Endometrial microvascular endothelial cells (primary cell): Measurements from ENCODE around the gene VAPB. TPM values are rescaled to one million over a fixed set of nuclear protein-coding genes. Genes with fewer than 3 reads are reported as not detected.

Source experiments
- in situ Hi-C: cut with HindIII; loops from 2 replicates; pipeline ENCODE4 v1.10.0; 2017; ENCODE audit warnings: low sequenced_read_pairs, low pct_unique_long_range_greater_than_20kb; ENCODE audit errors: inconsistent ontology term
- total RNA-seq: library from RNA; depleted of rRNA; stranded (reverse); fragments of >200 nt; gene quantifications from one replicate; pipeline ENCODE4 v1.2.3, GENCODE V29; 2015; ENCODE audit errors: inconsistent ontology term

Gene VAPB
- total RNA-seq, 1 donor from 2014 or later: 20.3 TPM

- in situ Hi-C loops: loop anchor here (25.0 kb wide), 1 partner anchor 233 kb away; the partner anchor contains the start of gene ANKRD60
These were observed 81.5 kb downstream of the VAPB start for GRCh38 chr20:58470336-58471192.

GRCh38 chr20:58471193-58472164 is 82.5 kb downstream of the VAPB start:
- in situ Hi-C loops: loop anchor here (25.0 kb wide), 1 partner anchor 234 kb away; the partner anchor contains the start of gene ANKRD60

GRCh38 chr20:58472273-58473018 is 83.4 kb downstream of the VAPB start:
- in situ Hi-C loops: loop anchor here (25.0 kb wide), 1 partner anchor 235 kb away; the partner anchor contains the start of gene ANKRD60

- in situ Hi-C loops: loop anchor here (25.0 kb wide), 1 partner anchor 236 kb away; the partner anchor contains the start of gene ANKRD60
These were observed 84.7 kb downstream of the VAPB start for GRCh38 chr20:58473453-58474425.

GRCh38 chr20:58475466-58475865 is 86.4 kb downstream of the VAPB start:
- in situ Hi-C loops: no loop called here

- in situ Hi-C loops: no loop called here
These were observed 89.2 kb downstream of the VAPB start for GRCh38 chr20:58478141-58478805.

- in situ Hi-C loops: no loop called here
These were observed 90.9 kb downstream of the VAPB start for GRCh38 chr20:58479726-58480440.

GRCh38 chr20:58480551-58481336 is 91.7 kb downstream of the VAPB start:
- in situ Hi-C loops: no loop called here

- in situ Hi-C loops: no loop called here
These were observed 92.5 kb downstream of the VAPB start for GRCh38 chr20:58481481-58482021.

- in situ Hi-C loops: no loop called here
These were observed 93.4 kb downstream of the VAPB start for GRCh38 chr20:58482416-58482815.

- in situ Hi-C loops: no loop called here
These were observed 94.0 kb downstream of the VAPB start for GRCh38 chr20:58483051-58483450.

GRCh38 chr20:58483470-58483869 is 94.4 kb downstream of the VAPB start:
- in situ Hi-C loops: no loop called here

- in situ Hi-C loops: no loop called here
These were observed 96.4 kb downstream of the VAPB start for GRCh38 chr20:58485393-58485792.

- in situ Hi-C loops: no loop called here
These were observed 97.2 kb downstream of the VAPB start for GRCh38 chr20:58486207-58486606.

- in situ Hi-C loops: no loop called here
These were observed 103.2 kb downstream of the VAPB start for GRCh38 chr20:58492074-58492718.
